GM19452 (cell line): ENCODE measurements around the gene SLC49A3.
"Not testable (repeated sequence)": the region's sequence is repeated elsewhere in the genome, so short reads cannot be mapped to it uniquely, and the experiment has no call there.

Experiments
- ATAC-seq: cut with Tn5 transposase; IDR thresholded peaks from one replicate; pipeline ENCODE4 v1.9.1; 2021; ENCODE audit not compliant: unreplicated experiment

The SLC49A3 gene

DNA sequence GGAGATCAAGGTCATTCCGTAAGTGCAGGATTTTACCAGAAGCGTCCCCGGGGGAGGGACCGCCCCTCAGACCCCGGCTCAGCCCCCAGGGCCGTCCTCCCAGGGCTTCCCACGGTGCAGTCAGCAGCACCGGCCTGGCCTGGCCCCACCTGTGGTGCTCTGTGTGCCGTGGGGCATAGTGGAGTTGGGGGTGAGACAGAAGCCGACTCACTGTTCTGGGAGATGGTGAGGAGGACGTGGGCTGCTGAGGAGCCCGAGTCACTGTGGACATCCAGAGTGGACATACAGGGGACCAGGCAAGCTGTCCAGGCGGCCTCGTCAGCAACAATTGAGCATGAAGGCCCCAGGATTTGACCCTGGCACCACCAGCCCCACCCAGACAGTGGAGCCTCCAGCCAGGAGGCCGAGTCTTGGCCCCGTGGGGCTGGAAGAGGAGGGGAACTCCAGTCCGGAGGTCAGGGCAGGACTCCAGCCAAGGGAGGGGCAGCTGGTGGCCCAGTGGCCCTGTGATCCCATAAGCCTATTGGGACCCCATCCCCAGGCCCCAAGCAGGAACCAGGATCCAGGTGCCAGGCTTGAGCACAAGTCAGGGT lies 34.0 kb downstream of the SLC49A3 start:
- no peak for ATAC-seq

DNA sequence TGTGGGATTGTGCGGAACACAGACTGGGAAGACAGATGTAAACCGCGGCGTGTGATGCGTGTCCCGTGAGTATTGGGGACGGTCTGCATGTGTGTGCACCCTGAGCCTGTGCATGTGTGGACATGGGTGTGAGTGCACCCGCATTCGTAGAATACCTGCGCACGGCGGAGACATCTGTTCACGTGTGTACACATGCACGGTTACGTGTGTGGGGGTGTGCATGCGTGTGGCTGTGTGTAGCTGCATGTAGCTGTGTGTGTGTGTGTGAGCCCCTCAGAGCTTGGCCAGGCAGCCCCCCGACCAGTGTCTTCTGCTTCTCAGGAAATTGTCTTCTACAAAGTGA lies 34.5 kb downstream of the SLC49A3 start:
- no peak for ATAC-seq

DNA sequence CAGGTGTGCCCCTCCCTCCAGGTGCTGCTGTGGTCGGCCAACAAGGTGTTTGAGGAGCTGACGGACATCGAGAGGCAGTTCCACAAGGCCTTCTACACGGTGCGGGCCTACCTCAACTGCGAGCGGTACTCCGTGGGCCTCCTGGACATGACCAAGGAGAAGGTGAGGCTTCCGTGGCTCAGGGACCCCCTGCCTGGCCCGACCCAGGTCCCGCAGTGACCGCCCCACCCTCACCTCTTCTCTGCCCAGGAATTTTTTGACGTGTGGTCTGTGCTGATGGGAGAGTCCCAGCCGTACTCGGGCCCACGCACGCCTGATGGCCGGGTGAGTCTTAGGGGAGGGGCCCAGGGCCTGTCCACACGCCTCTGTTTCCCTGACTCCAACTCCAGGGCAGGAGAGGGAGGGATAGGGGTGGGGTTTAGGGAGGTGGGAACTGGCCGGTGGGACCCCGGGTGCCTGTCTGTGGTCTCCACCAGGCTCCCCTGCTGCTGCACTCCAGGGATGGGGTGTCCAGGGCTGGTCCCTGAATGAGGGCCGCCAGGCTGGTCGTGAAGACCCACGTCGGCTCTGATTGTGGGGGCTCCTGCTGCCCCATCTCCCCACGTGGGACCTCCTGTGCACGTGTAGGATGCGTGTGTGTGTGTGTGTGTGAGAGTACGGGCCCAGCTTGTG lies 35.0 kb downstream of the SLC49A3 start:
- ATAC-seq = no peak

DNA sequence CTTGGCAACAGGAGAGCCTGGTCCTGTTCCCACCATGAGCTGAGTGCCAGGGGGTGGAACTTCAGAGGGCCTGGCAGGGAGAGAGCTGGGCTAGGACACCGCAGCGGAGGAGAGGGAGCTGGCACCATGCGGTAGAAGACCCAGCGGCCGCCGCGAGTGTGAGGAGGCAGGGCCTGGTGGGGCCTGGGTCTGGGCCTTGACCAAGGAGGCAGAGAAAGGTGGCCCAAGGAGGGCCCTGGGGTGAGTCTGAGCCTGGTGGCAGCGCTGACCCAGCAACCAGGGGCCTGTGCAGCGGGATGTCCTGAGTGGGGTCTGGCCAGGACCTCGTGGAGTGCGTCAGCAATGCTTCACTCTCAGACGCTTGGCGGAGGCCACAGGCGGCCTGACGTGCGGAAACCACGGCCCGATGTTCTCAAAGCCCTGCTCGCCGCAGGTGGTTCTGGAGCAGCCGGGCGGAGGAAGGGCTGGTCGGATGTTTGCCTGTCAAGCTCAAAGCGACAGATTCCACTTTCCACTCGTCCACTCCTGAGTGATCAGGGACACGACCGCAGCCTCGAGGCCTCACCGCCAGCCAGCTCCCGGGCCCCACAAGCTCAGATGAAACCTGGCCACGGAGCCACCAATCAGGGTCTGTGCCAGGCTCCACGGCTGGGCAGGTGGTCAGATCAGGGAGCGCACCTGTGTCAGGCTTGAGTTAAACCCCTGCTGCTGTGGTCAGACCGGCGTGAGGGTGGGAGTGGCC lies 35.7 kb downstream of the SLC49A3 start:
- ATAC-seq = no peak

DNA sequence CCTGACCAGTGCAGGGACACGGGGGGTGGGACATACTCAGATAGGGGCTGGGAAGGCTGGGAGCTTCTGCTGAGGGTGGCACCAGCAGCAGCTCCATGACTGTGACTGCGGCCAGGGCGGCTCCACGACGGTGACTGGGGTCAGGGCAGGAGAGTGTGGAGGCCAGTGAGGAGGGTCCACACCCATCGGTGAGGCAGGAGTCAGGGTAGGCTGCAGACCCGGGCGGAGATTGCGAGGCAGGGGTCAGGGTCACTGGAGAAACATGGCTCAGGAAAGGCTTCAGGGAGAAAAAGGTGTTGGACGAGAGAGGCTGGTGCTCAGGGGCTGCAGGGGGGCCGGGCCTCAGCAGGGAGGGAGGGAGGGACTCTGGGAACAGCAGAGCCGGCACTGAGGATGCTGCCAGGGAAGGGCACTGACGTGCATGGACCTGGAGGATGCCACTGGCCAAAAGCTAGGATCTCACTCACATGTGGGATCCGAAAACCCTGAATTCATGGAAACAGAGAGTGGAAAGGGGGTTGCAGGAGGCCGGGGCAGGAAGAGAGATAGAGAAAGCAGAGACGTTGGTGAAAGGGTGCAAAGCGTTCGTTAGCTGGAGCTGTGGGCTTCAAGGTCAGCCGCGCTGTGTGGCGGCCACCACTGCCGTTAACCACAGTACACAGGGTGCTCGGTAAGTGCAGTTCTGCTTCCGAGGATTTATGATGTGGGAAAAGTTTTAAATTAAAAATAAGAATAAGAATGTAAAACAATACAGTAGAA lies 36.9 kb downstream of the SLC49A3 start:
- ATAC-seq = no peak

DNA sequence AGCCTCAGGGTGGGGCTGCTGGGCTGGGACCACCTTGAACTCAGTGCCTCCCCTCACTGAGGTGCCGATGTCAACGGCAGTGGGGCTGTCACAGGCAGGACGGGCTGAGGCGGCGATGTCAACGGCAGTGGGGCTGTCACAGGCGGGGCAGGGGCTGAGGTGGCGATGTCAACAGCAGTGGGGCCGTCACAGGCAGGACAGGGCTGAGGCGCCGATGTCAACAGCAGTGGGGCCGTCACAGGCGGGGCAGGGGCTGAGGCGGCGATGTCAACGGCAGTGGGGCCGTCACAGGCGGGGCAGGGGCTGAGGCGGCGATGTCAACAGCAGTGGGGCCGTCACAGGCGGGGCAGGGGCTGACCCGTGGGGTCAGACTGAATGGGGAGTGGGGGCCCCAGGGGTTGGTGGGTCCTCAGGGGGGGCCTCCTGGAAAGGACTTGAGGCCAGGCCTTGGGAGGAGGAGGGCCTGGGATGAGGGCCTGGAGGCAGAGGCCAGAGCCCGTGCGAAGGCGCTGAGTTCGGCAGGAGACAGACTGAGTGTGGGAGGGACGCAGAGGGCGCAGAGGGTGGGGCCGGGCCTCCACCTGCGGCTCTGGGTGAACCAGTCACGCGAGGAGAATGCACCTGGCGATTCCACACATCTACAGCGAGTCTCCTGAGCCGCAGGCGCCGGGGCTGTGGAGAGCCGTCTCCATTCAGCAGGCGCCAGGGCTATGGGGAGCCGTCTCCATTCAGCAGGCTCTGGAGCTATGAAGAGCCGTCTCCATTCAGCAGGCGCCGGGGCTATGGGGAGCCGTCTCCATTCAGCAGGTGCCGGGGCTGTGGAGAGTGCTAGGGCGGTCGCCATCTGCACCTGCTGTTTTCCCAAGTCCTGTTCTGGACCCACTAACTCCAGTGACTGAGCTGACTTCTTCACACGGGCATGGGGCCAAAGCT lies 37.7 kb downstream of the SLC49A3 start:
- no peak for ATAC-seq

DNA sequence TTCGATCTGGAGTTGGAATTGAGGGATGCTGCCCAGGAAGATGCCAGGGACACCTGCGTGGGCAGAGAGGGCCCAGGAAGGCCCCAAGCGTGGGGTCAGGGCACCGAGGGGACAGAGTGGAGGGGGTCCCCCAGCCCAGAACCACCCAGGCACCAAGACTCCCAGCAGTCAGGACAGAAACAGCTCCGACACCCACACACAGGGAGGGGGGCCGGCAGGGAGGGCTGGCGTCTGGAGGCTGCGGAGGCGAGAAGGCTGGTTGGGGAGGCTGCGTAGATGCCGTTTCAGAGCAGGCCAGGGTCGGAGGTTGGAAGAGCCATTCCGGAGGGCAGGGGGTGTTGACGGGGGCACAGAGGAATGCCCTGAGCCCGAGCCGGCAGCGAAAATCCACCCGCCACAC lies 38.5 kb downstream of the SLC49A3 start:
- no peak for ATAC-seq

DNA sequence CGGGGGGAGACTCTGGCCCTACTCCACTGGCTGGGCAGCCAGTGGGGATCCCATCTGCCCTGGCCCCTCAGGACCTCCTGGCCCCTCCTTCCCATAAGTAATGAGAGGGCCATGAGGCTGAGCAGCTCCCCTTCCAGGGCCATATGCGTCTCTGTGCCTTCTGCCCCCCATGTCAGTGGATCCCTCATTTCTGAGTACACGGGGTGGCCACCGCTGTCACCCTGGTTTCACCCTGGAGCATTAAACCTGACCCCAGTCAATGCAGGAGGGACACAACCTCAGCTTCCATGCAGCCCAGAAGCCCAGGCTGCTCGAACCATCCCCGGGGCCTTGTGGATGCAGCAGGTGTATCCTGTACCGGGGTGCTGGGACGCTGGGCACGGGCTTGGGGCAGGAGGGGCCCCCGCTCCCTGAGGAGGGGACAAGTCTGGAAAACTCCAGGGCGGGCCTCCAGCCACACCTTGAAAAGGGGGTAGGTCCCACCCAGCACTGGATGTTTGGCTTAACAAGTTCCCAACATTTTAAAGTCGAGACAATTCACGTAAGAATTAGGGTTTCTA lies 39.1 kb downstream of the SLC49A3 start:
- no peak for ATAC-seq

DNA sequence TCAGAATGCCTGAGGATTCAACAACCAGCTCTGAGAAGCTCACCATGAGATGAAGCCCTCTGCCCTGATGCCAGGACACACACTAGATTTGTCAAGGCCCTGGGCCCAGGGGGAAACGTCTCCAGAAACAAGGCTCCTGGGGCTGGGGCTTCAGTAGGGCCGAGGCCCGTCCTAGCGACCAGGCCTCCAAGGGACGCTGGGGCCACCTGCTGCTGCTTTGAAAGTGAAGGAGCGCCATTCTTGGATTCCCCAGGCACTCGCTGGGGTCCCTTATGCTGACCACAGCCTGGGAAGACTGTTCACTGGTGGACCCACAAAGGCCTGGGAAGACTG lies 39.7 kb downstream of the SLC49A3 start:
- no peak for ATAC-seq

DNA sequence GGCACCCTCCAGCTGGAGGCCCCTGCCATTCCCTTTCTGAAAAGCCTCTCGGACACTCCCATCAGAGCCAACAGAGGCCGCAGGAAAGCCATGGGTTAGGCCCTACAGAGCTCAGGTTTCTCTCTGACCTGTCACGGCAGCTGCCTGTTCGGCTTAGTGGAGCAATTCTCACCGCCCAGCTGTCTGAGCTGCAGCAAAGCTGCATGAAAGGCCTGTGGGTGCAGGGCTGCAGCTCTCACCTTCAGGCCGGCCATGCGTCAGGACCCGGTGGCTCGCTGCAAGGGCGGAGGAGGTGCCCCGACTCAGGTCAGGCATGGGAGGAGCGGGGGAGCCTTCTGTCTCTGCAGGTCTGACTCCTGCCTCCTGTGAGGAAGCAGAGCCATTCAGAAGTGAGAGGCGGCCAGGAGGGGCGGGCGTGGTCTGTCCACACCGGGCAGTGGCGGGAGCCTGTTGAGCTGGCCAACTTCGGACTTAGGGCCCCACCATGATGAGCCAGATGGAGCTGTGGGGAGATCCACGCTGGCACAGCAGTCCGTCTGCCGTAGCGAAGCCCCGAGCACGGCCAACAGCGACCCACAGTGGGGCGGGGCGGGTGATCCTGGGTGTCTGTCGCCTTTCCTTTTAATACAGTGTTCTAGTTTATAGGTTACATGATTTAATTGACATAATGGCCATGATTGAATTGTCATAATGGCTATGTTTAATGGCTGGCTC lies 40.2 kb downstream of the SLC49A3 start:
- ATAC-seq = no peak

DNA sequence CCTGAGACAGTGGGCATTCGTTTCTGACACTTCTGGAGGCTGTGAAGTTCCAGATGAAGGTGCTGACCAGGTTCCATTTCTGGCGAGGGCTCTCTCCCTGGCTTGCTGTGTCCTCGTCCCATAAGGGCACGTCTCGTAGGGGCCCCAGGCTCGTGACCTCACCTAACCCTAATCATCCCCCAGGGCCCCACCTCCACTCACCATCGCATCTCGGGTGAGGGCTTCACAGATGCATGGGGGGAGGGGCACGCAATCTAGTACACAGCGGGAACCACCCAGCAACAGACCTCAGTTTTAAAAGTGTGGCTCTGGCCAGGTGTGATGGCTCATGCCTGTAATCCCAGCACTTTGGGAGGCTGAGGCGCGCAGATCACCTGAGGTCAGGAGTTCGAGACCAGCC lies 41.5 kb downstream of the SLC49A3 start:
- ATAC-seq = no peak

DNA sequence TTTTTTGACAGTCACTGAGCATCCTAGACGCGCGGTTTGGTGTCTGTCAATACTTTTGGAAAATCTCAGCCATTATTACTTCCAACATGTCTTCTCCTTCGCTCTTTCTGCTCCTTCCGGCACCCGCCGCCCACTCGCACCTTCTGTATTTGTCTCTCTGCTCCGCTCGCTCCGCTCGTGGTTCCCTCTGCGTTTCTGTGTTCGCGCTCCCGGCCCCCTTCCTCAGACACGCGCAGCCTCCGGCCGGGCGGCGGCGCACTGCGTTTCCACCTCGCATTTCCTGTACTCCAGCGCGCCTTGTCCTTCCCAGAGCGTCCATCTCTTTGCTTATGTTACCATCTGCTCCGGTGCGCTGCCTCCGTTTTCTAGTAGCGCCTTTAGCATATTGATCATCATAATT lies 42.5 kb downstream of the SLC49A3 start:
- no peak for ATAC-seq

DNA sequence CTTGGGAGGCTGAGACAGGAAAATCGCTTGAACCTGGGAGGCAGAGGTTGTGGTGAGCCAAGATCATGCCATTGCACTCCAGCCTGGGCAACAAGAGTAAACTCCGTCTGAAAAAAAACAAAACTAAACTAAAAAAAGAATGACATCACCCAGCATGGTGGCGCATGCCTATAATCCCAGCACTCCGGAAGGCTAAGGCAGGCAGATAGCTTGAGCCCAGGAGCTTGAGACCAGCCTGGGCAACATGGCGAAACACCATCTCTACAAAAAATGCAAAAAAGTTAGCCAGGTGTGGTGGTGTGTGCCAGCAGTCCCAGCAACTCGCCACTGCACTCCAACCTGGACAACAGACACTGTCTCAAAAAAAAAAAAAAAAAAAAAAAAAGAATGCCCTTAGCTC lies 46.6 kb downstream of the SLC49A3 start:
- ATAC-seq = not testable (repeated sequence)

DNA sequence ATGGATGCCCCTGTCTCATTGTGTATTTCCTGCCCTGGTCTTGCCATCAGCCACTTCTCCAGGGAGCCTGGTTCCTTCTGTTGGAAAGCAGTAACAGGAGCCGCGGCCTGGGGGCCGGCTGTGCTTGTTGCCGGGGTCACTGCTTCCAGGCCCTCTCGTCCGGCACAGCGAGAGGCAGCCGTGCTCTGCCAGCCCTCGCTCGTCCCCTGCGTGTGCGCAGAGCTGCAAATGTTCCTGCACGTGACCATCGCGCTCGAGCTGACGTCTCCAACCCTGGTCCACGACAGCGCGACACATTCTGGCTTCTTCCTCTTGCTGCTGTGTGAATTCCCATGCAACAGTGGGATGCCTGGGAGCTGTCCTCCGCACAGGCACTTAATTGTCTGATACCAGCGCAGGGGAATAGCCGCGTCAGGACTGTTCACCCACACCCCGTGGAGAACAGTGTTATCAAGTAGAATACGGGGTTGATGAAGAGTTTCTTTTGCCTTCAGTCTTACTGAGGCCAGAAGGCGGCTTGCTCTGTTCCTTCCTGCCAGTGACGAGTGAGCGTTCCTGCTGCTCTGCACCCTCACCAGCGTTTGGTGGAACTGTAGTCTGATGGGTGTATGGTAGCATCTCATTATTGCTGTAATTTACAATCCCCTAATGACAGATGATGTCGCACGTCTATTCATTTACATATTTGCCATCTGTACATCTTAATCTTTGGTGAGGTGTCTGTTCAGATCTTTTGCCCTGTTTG lies 51.2 kb downstream of the SLC49A3 start:
- no peak for ATAC-seq

DNA sequence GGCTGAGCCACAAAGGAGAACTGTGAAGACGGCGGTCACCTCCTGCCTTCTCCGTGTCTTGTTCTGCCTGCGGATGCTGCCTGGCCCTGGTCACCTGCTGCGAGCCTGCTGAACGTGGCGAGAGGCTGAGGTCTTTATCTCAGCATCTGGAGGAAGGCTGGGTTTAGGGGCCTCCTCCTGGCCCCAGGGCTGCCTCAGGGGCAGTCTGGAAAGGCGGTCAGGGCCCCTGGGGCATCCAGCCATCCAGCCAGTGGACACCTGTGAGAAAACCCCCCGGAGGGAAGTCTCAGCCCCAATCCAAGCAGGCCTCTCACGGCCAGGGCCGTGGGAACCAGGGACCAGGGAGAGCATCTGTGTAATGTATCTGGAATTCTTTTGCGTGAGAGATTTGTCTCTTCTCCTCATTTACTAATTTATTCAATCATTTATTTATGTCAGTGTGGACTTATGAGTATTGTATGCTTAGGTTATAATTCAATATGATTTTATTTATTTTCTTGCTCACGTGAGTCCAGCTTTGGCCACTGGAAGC lies 52.3 kb downstream of the SLC49A3 start:
- ATAC-seq = no peak

DNA sequence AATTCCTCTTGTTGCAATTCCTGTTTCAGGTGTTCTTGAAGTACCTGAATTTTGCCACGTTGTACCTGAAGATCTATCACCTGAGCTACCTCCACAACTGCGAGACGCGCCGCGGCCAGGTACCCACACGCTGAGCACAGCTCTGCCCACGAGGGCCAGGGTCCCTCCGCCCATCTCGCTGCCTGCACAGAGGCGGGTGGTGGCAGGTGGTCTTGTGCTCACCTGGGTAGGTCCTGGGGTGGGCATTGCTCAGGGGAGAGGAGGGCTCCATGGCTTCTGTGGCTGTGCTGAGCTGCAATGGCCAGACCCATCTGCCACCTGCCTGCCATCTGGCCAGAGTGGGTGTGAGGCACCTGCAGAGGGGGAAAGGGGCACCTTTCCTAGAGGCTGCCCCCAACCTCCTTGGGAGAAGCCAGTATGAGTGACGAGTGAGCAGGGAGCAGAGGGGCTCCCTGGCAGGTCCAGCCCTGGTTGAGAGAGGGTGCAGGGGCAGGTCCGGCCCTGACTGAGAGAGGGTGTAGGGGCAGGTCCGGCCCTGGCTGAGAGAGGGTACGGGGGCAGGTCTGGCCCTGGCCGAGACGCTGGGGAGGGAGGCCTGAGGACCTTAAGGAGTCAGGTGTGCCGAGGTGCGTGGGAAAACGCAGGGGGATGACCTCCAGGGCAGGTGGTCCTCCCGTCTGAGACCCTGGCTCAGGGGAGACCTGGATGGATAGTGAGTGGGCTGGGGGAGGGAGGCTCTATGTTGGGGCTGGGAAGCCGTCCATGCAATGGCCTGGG lies 52.9 kb downstream of the SLC49A3 start:
- no peak for ATAC-seq

DNA sequence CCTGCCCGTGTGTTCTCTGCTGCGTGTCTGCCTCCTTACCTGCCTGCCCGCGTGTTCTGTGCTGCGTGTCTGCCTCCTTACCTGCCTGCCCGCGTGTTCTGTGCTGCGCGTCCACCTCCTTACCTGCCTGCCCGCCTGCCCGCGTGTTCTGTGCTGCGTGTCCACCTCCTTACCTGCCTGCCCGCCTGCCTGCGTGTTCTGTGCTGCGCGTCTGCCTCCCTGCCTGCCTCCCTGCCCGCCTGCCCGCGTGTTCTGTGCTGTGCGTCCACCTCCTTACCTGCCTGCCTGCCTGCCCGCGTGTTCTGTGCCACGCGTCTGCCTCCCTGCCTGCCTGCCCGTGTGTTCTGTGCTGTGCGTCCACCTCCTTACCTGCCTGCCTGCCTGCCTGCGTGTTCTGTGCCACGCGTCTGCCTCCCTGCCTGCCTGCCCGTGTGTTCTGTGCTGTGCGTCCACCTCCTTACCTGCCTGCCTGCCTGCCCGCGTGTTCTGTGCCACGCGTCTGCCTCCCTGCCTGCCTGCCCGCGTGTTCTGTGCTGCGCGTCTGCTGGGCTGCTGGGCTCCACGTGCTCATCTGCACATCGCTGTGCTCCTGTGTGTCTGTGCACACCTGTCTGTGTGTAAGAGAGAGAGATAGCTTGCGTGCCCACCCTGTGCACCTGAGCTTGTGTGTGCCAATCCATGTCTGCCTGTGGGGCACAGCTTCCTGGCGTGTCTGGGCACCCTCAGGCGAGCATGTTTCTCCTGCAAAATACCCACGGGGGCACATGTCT lies 53.7 kb downstream of the SLC49A3 start:
- ATAC-seq = not testable (repeated sequence)
